Loucy (cell line): Measurements from ENCODE around the gene EGFL7.

Source experiments
- H2AFZ ChIP-seq: fragments of 200-600 bp; sonication (generic); 2 replicates; pipeline ENCODE4 v1.6.0; 2016; ENCODE audit warnings: antibody characterized with exemption, mild to moderate bottlenecking, low read length, moderate library complexity
- H3F3A ChIP-seq: fragments of 200-600 bp; 2 replicates; pipeline ENCODE4 v1.6.0; 2016; ENCODE audit warnings: antibody characterized with exemption, low read depth, mild to moderate bottlenecking
- H3K27me3 ChIP-seq: fragments of 200-600 bp; sonication (generic); 2 replicates; pipeline ENCODE4 v1.6.1; 2014; ENCODE audit warnings: low read length, mild to moderate bottlenecking; ENCODE audit not compliant: insufficient read depth, poor library complexity, severe bottlenecking
- H3K36me3 ChIP-seq: fragments of 200-600 bp; sonication (generic); 2 replicates; pipeline ENCODE4 v1.6.1; 2016; ENCODE audit warnings: low read length; ENCODE audit not compliant: insufficient read depth
- H3K4me1 ChIP-seq: fragments of 200-600 bp; sonication (generic); 2 replicates; pipeline ENCODE4 v1.5.1; 2014; ENCODE audit warnings: low read length, mild to moderate bottlenecking; ENCODE audit not compliant: insufficient read depth, poor library complexity, severe bottlenecking
- H3K4me2 ChIP-seq: fragments of 200-600 bp; sonication (generic); 2 replicates; pipeline ENCODE4 v1.6.0; 2014; ENCODE audit warnings: antibody characterized with exemption, low read length, low read depth, mild to moderate bottlenecking; ENCODE audit not compliant: poor library complexity, severe bottlenecking
- H3K4me3 ChIP-seq: fragments of 200-600 bp; sonication (generic); 2 replicates; pipeline ENCODE4 v1.5.1; 2014; ENCODE audit warnings: low read length, mild to moderate bottlenecking, mixed read lengths; ENCODE audit not compliant: poor library complexity, severe bottlenecking
- H3K79me2 ChIP-seq: fragments of 200-600 bp; sonication (generic); 2 replicates; pipeline ENCODE4 v1.6.1; 2014; ENCODE audit warnings: low read length; ENCODE audit not compliant: insufficient read depth
- H3K9ac ChIP-seq: fragments of 200-600 bp; sonication (generic); 2 replicates; pipeline ENCODE4 v1.6.0; 2014; ENCODE audit warnings: mild to moderate bottlenecking, low read depth, low read length, moderate library complexity; ENCODE audit not compliant: poor library complexity, severe bottlenecking
- H3K9me2 ChIP-seq: fragments of 200-600 bp; sonication (generic); replicated peaks from 2 replicates; pipeline ENCODE4 v1.6.1; 2016; ENCODE audit warnings: low read depth, low read length, mixed read lengths
- H3K9me3 ChIP-seq: fragments of 200-600 bp; sonication (generic); 2 replicates; pipeline ENCODE4 v1.6.1; 2014; ENCODE audit warnings: mild to moderate bottlenecking, antibody characterized with exemption, low read length, low read depth; ENCODE audit not compliant: insufficient read depth
- H4K20me1 ChIP-seq: fragments of 200-600 bp; sonication (generic); 2 replicates; pipeline ENCODE4 v1.6.0; 2014; ENCODE audit warnings: antibody characterized with exemption, low read length, mild to moderate bottlenecking; ENCODE audit not compliant: insufficient read depth, poor library complexity, severe bottlenecking
- CTCF ChIP-seq: fragments of 200-600 bp; sonication (generic); conservative IDR thresholded peaks from 2 replicates; pipeline ENCODE4 v1.5.1; 2014; ENCODE audit warnings: mild to moderate bottlenecking, antibody characterized with exemption, low read length
- EZH2phosphoT487 ChIP-seq: fragments of 200-600 bp; IDR thresholded peaks from 2 replicates; pipeline ENCODE4 v1.6.1; 2018; ENCODE audit warnings: antibody characterized with exemption, mild to moderate bottlenecking, moderate library complexity, borderline replicate concordance

EGFL7 gene

GRCh38 chr9:136694872-136695247 lies 32.1 kb downstream of the EGFL7 start:
- TF ChIP-seq EZH2phosphoT487 (no peak), CTCF (no peak)
- H2AFZ ChIP-seq, result no peak overlapping the region
- no peaks in the 10 kb centered on the region for H3K9me2 ChIP-seq
- no peaks in the 10 kb centered on the region for H3F3A ChIP-seq
- no peaks in the 10 kb centered on the region for H3K4me1 ChIP-seq
- H3K9me3 ChIP-seq, result no peaks in the 10 kb centered on the region
- H3K4me3 ChIP-seq, result no peak overlapping the region
- H3K27me3 ChIP-seq, result no peaks in the 10 kb centered on the region
- no peaks in the 10 kb centered on the region for H4K20me1 ChIP-seq
- no peak overlapping the region for H3K4me2 ChIP-seq
- H3K9ac ChIP-seq, result no peak overlapping the region
- no peaks in the 10 kb centered on the region for H3K36me3 ChIP-seq
- H3K79me2 ChIP-seq, result no peaks in the 10 kb centered on the region

- Histone ChIP-seq H3K79me2 (no peaks in the 10 kb centered on the region), H3K4me2 (no peak overlapping the region), H3K27me3 (no peaks in the 10 kb centered on the region), H4K20me1 (no peaks in the 10 kb centered on the region), H2AFZ (no peak overlapping the region), H3K9me2 (no peaks in the 10 kb centered on the region), H3F3A (no peaks in the 10 kb centered on the region), H3K9me3 (no peaks in the 10 kb centered on the region), H3K4me1 (no peaks in the 10 kb centered on the region), H3K4me3 (no peak overlapping the region), H3K36me3 (no peaks in the 10 kb centered on the region), H3K9ac (no peak overlapping the region)
- no peak for TF ChIP-seq EZH2phosphoT487
- TF ChIP-seq CTCF, result no peak
Measured at GRCh38 chr9:136695435-136695895, 32.7 kb downstream of the EGFL7 start.

- Histone ChIP-seq H3K4me1 (no peaks in the 10 kb centered on the region), H3K4me2 (no peak overlapping the region), H3K9me3 (no peaks in the 10 kb centered on the region), H4K20me1 (no peaks in the 10 kb centered on the region), H3K9ac (no peak overlapping the region), H3K36me3 (no peaks in the 10 kb centered on the region), H3F3A (no peaks in the 10 kb centered on the region), H3K4me3 (no peak overlapping the region), H3K27me3 (no peaks in the 10 kb centered on the region), H3K9me2 (no peaks in the 10 kb centered on the region), H2AFZ (no peak overlapping the region), H3K79me2 (no peaks in the 10 kb centered on the region)
- TF ChIP-seq CTCF, result no peak
Measured at GRCh38 chr9:136695955-136696354, 33.2 kb downstream of the EGFL7 start.
